Activated T-cell treated with anti-CD3 and anti-CD28 coated beads, Interleukin-2, amount 50 U/mL, for 24 hours (primary cell): ENCODE measurements around the gene RHBDD2.
"Not testable (repeated sequence)": the region's sequence is repeated elsewhere in the genome, so short reads cannot be mapped to it uniquely, and the experiment has no call there.

Source experiments
- DNase-seq: peaks from one replicate; pipeline ENCODE4 v3.0.0-alpha.2; 2020
- H3K27ac Mint-ChIP-seq: 2 replicates; pipeline ENCODE4 v1.8.0; 2020; ENCODE audit warnings: mild to moderate bottlenecking, mixed read lengths
- H3K27me3 Mint-ChIP-seq: 2 replicates; pipeline ENCODE4 v1.8.0; 2020; ENCODE audit warnings: mixed read lengths
- H3K36me3 Mint-ChIP-seq: 2 replicates; pipeline ENCODE4 v1.8.0; 2020; ENCODE audit warnings: low read depth, mixed read lengths
- H3K4me1 Mint-ChIP-seq: 2 replicates; pipeline ENCODE4 v1.8.0; 2020; ENCODE audit warnings: low read depth, mixed read lengths
- H3K4me3 Mint-ChIP-seq: 2 replicates; pipeline ENCODE4 v1.8.0; 2020; ENCODE audit warnings: mild to moderate bottlenecking, moderate library complexity, mixed read lengths
- H3K9me3 Mint-ChIP-seq: 2 replicates; pipeline ENCODE4 v1.8.0; 2020; ENCODE audit warnings: mixed read lengths

RHBDD2 gene

GRCh38 chr7:75850235-75850634 is 28.6 kb upstream of the RHBDD2 start:
- Mint-ChIP-seq H3K27ac (no peak overlapping the region), H3K4me1 (no peaks in the 10 kb centered on the region), H3K27me3 (no peaks in the 10 kb centered on the region), H3K4me3 (no peak overlapping the region), H3K36me3 (no peaks in the 10 kb centered on the region), H3K9me3 (no peaks in the 10 kb centered on the region)
- no peak for DNase-seq

GRCh38 chr7:75854233-75854632 is 24.6 kb upstream of the RHBDD2 start:
- Mint-ChIP-seq H3K4me1 (peaks cover 2% of the 10 kb centered on the region), H3K27ac (no peak overlapping the region), H3K9me3 (no peaks in the 10 kb centered on the region), H3K36me3 (no peaks in the 10 kb centered on the region), H3K4me3 (no peak overlapping the region), H3K27me3 (no peaks in the 10 kb centered on the region)
- no peak for DNase-seq

- not testable (repeated sequence) for H3K27ac Mint-ChIP-seq, H3K27me3 Mint-ChIP-seq, H3K9me3 Mint-ChIP-seq, DNase-seq, H3K36me3 Mint-ChIP-seq, H3K4me1 Mint-ChIP-seq, H3K4me3 Mint-ChIP-seq
Measured at GRCh38 chr7:75854813-75855345, 24.0 kb upstream of the RHBDD2 start.

GRCh38 chr7:75856536-75856935 is 22.3 kb upstream of the RHBDD2 start:
- H3K9me3 Mint-ChIP-seq = no peaks in the 10 kb centered on the region
- peaks cover 2% of the 10 kb centered on the region for H3K4me1 Mint-ChIP-seq
- H3K27ac Mint-ChIP-seq = no peak overlapping the region
- H3K4me3 Mint-ChIP-seq = no peak overlapping the region
- H3K36me3 Mint-ChIP-seq = no peaks in the 10 kb centered on the region
- DNase-seq = no peak
- no peaks in the 10 kb centered on the region for H3K27me3 Mint-ChIP-seq

- Mint-ChIP-seq H3K4me3 (no peak overlapping the region), H3K27me3 (no peaks in the 10 kb centered on the region), H3K27ac (no peak overlapping the region), H3K4me1 (peaks cover 2% of the 10 kb centered on the region), H3K9me3 (no peaks in the 10 kb centered on the region), H3K36me3 (no peaks in the 10 kb centered on the region)
- DNase-seq = no peak
Measured at GRCh38 chr7:75858410-75858809, 20.4 kb upstream of the RHBDD2 start.

- H3K4me1 Mint-ChIP-seq = peaks cover 6% of the 10 kb centered on the region
- peaks cover 8% of the 10 kb centered on the region for H3K27me3 Mint-ChIP-seq
- H3K27ac Mint-ChIP-seq = no peak overlapping the region
- no peak for DNase-seq
- no peaks in the 10 kb centered on the region for H3K9me3 Mint-ChIP-seq
- no peak overlapping the region for H3K4me3 Mint-ChIP-seq
- H3K36me3 Mint-ChIP-seq = no peaks in the 10 kb centered on the region
Measured at GRCh38 chr7:75861636-75862035, 17.2 kb upstream of the RHBDD2 start.

GRCh38 chr7:75864251-75864650 is 14.6 kb upstream of the RHBDD2 start:
- H3K27me3 Mint-ChIP-seq = not testable (repeated sequence)

GRCh38 chr7:75866114-75866488 is 12.7 kb upstream of the RHBDD2 start:
- Mint-ChIP-seq H3K36me3 (no peaks in the 10 kb centered on the region), H3K4me3 (no peak overlapping the region), H3K4me1 (peaks cover 29% of the 10 kb centered on the region), H3K9me3 (no peaks in the 10 kb centered on the region), H3K27me3 (peaks cover 8% of the 10 kb centered on the region), H3K27ac (no peak overlapping the region)
- DNase-seq = no peak

More at GRCh38 chr7:75864251-75864650, 14.6 kb upstream of the RHBDD2 start:
- not testable (repeated sequence) for H3K4me3 Mint-ChIP-seq, H3K27ac Mint-ChIP-seq, DNase-seq, H3K9me3 Mint-ChIP-seq, H3K36me3 Mint-ChIP-seq
- peaks cover 12% of the 10 kb centered on the region for H3K4me1 Mint-ChIP-seq

GRCh38 chr7:75866489-75867389 is 12.1 kb upstream of the RHBDD2 start:
- H3K36me3 Mint-ChIP-seq = no peaks in the 10 kb centered on the region
- no peak overlapping the region for H3K4me3 Mint-ChIP-seq
- no peak overlapping the region for H3K27ac Mint-ChIP-seq
- peaks cover 8% of the 10 kb centered on the region for H3K27me3 Mint-ChIP-seq
- peak; percentile 61 for DNase-seq
- H3K4me1 Mint-ChIP-seq = peaks cover 29% of the 10 kb centered on the region
- H3K9me3 Mint-ChIP-seq = no peaks in the 10 kb centered on the region

- no peaks in the 10 kb centered on the region for H3K9me3 Mint-ChIP-seq
- H3K4me1 Mint-ChIP-seq = peaks cover 32% of the 10 kb centered on the region
- DNase-seq = no peak
- H3K4me3 Mint-ChIP-seq = no peak overlapping the region
- no peak overlapping the region for H3K27ac Mint-ChIP-seq
- H3K36me3 Mint-ChIP-seq = no peaks in the 10 kb centered on the region
- peaks cover 8% of the 10 kb centered on the region for H3K27me3 Mint-ChIP-seq
Measured at GRCh38 chr7:75867390-75867717, 11.5 kb upstream of the RHBDD2 start.

- no peak overlapping the region for H3K27ac Mint-ChIP-seq
- peaks cover 32% of the 10 kb centered on the region for H3K4me1 Mint-ChIP-seq
- H3K36me3 Mint-ChIP-seq = no peaks in the 10 kb centered on the region
- peaks cover 8% of the 10 kb centered on the region for H3K27me3 Mint-ChIP-seq
- no peak overlapping the region for H3K4me3 Mint-ChIP-seq
- no peak for DNase-seq
- no peaks in the 10 kb centered on the region for H3K9me3 Mint-ChIP-seq
Measured at GRCh38 chr7:75868153-75868552, 10.7 kb upstream of the RHBDD2 start.

- no peaks in the 10 kb centered on the region for H3K36me3 Mint-ChIP-seq
- H3K27me3 Mint-ChIP-seq = peaks cover 6% of the 10 kb centered on the region
- H3K9me3 Mint-ChIP-seq = no peaks in the 10 kb centered on the region
- peak overlapping the region; percentile 25 for H3K4me3 Mint-ChIP-seq
- DNase-seq = no peak
- peaks cover 32% of the 10 kb centered on the region for H3K4me1 Mint-ChIP-seq
- H3K27ac Mint-ChIP-seq = peak overlapping the region; percentile 69
Measured at GRCh38 chr7:75869776-75870379, 9.0 kb upstream of the RHBDD2 start.

- DNase-seq = peak; percentile 62
- H3K4me3 Mint-ChIP-seq = peak overlapping the region; percentile 60
- H3K27me3 Mint-ChIP-seq = peaks cover 5% of the 10 kb centered on the region
- no peaks in the 10 kb centered on the region for H3K9me3 Mint-ChIP-seq
- no peaks in the 10 kb centered on the region for H3K36me3 Mint-ChIP-seq
- peak overlapping the region; percentile 86 for H3K27ac Mint-ChIP-seq
- peaks cover 32% of the 10 kb centered on the region for H3K4me1 Mint-ChIP-seq
Measured at GRCh38 chr7:75870557-75871161, 8.2 kb upstream of the RHBDD2 start.

- H3K27me3 Mint-ChIP-seq = no peaks in the 10 kb centered on the region
- H3K36me3 Mint-ChIP-seq = no peaks in the 10 kb centered on the region
- H3K27ac Mint-ChIP-seq = peak overlapping the region; percentile 22
- H3K4me3 Mint-ChIP-seq = no peak overlapping the region
- no peaks in the 10 kb centered on the region for H3K9me3 Mint-ChIP-seq
- DNase-seq = no peak
- peaks cover 26% of the 10 kb centered on the region for H3K4me1 Mint-ChIP-seq
Measured at GRCh38 chr7:75872073-75872782, 6.6 kb upstream of the RHBDD2 start.
